Pancreas (tissue), 10 donors: Measurements from ENCODE around the gene LRRC10B. TPM values are rescaled to one million over a fixed set of nuclear protein-coding genes. Genes with fewer than 3 reads are reported as not detected.
A peak's percentile ranks its signal among the peaks of the same experiment; 100 is the strongest.

ENCODE experiments used
- ATAC-seq, 4 donors: fragments of 200-7000 bp; cut with Tn5 transposase; one replicate each; pipeline versions ENCODE4 v1.8.0 to v1.9.1; 2020; ENCODE audit warnings: mild to moderate bottlenecking in 4 of 4, moderate library complexity in 4 of 4
- DNase-seq, 6 donors: peaks; one replicate each; pipeline ENCODE4 v3.0.0-alpha.2; 2020
- FAIRE-seq: peaks from 2 replicates; lab custom pipeline; 2012; peaks lifted over from hg19 to GRCh38; lab: Jason Lieb, UNC
- H3K27ac ChIP-seq, 4 donors: fragments of 200-600 bp; sonication (generic); 1 replicate in 3 of 4; 2 replicates in 1 of 4; pipeline versions ENCODE4 v1.5.0 to v1.8.0; 2020
- H3K27me3 ChIP-seq, 4 donors: fragments of 200-600 bp; one replicate each; pipeline ENCODE4 v1.8.0; 2021
- H3K36me3 ChIP-seq, 3 donors: fragments of 200-600 bp; sonication (generic) in 1 of 3; one replicate each; pipeline versions ENCODE4 v1.5.0 to v1.8.0; 2020 to 2021
- H3K4me1 ChIP-seq, 3 donors: fragments of 200-600 bp; one replicate each; pipeline ENCODE4 v1.8.0; 2021
- H3K4me3 ChIP-seq, 4 donors: fragments of 200-600 bp; sonication (generic) in 2 of 4; one replicate each; pipeline versions ENCODE4 v1.5.0 to v1.8.0; 2020 to 2021
- H3K9me3 ChIP-seq, 4 donors: fragments of 200-600 bp; one replicate each; pipeline ENCODE4 v1.8.0; 2021
- WGBS, 2 donors: extraction: QIAGEN DNeasy Blood & Tissue Kit; methylation state at CpG; one replicate each; pipeline ENCODE4 v1.1.7; 2013; 5-methylcytosine and 5-hydroxymethylcytosine counted together
- intact Hi-C, 3 donors: fragments of 100-400 bp; cut with DNase I; formaldehyde crosslinking; loops; one replicate each; pipeline versions ENCODE4 v1.11.1 to v1.14.2; 2022
- microRNA-seq, 2 donors: library from miRNA; unstranded; fragments of <30 nt; microRNA quantifications; one replicate each; pipeline versions ENCODE4 to v1.1.0, GENCODE V29; 2019 to 2020
- polyA plus RNA-seq, 2 donors: library from polyadenylated mRNA; stranded (reverse); fragments of 200-250 nt; gene quantifications; one replicate each; pipeline ENCODE4 v1.2.3, GENCODE V29; 2013
- total RNA-seq, 6 donors: library from RNA; stranded (reverse); fragmentation: NEBNext Ultra II Directional in 4 of 6; extraction: Animal tissue kit (Norgen Biotek cat#: 25700) in 4 of 6; gene quantifications; one replicate each; pipeline versions ENCODE4 v1.2.1 to v1.2.4, GENCODE V29; 2021 to 2023
- TF ChIP-seq, protein P1 (sequence below), 4 donors: fragments of 200-600 bp; sonication (generic) in 3 of 4; IDR thresholded peaks; one replicate each; pipeline versions ENCODE4 v1.5.0 to v1.8.0; 2021; ENCODE audit warnings: antibody characterized with exemption in 4 of 4
- donor health status: healthy with polysubstance abuse.
- donor health status: DM: no; HTN: no; CAD: no; lungs with moderate emphysema.
- donor health status: DM: no; HTN: no; CAD: no.
- donor health status: control.
- donor health status: control.
- donor health status: Bipolar disorder and iron deficiency.
- donor health status: DM: yes; HTN: yes; CAD: no.
- donor health status: DM: no; HTN: no; CAD: no.
- donor health status: DM: no; HTN: no; CAD: no.
- donor health status: DM: yes; HTN: yes; CAD: no.

Gene LRRC10B
- total and polyA plus RNA-seq, 8 donors, result 0.28 to 10.2 (median 1.2) TPM

DNA sequence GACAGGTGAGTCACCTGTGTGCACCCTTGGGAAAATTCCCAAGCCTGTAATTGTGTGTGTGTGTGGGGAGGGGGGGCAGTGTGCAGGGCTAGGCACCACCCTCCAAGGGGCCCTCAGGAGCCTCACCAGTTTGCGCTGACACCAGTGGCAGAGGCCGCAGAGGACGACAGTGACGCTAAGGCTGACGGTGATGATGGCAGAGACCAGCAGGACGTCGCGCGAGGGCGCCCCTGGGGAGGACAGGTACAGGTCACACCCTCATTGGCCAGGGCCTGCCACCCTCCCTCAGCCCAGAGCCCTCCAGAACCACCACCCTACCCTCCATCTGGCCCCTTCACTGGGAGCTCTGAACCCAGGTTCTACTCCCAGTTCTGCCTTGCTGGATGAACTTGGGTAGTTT lies 47.4 kb downstream of the LRRC10B start:
- DNase-seq (peak in 1 of 6 donors; percentile 55), FAIRE-seq (no peak)

DNA sequence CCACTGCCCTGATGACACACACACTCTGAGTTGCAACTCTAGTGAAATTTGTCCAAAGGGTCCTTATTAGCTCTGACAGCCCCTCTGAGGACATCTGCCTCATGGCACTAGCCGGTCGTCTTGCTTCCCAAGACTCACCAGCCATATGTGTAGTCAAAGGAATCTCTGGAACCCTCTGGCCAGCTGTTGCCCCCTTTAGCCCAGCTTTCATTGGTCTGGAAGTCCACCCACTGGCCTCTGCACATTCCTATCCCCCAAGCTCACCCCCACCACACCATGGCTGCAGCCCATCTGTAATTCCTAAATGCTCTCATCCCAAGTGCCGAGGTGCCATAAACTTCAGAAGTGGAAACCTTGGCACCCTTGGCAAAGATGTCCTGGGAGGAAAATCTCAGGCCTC lies 48.1 kb downstream of the LRRC10B start:
- ATAC-seq (no peak), DNase-seq (no peak), FAIRE-seq (no peak)
- no peak overlapping the region for H3K4me3 ChIP-seq
- TF ChIP-seq, protein P1, sequence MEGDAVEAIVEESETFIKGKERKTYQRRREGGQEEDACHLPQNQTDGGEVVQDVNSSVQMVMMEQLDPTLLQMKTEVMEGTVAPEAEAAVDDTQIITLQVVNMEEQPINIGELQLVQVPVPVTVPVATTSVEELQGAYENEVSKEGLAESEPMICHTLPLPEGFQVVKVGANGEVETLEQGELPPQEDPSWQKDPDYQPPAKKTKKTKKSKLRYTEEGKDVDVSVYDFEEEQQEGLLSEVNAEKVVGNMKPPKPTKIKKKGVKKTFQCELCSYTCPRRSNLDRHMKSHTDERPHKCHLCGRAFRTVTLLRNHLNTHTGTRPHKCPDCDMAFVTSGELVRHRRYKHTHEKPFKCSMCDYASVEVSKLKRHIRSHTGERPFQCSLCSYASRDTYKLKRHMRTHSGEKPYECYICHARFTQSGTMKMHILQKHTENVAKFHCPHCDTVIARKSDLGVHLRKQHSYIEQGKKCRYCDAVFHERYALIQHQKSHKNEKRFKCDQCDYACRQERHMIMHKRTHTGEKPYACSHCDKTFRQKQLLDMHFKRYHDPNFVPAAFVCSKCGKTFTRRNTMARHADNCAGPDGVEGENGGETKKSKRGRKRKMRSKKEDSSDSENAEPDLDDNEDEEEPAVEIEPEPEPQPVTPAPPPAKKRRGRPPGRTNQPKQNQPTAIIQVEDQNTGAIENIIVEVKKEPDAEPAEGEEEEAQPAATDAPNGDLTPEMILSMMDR (IDR thresholded peaks at IDR 0.05), result no peak
- H3K9me3 ChIP-seq, result no peaks in the 10 kb centered on the region
- no peaks in the 10 kb centered on the region for H3K4me1 ChIP-seq
- H3K27me3 ChIP-seq, result peaks cover 0 to 6% (median 0%) of the 10 kb centered on the region in 4 donors
- 85 to 97% methylated on average over 3 of the region's 3 CpGs for WGBS, 2 donors
- H3K27ac ChIP-seq, result no peak overlapping the region
- intact Hi-C loops, result no loop called here
- no peaks in the 10 kb centered on the region for H3K36me3 ChIP-seq

More for the DNA sequence above, 47.4 kb downstream of the LRRC10B start:
- H3K4me1 ChIP-seq, result no peaks in the 10 kb centered on the region
- H3K36me3 ChIP-seq, result no peaks in the 10 kb centered on the region
- no peak overlapping the region for H3K27ac ChIP-seq
- no peak overlapping the region for H3K4me3 ChIP-seq
- TF ChIP-seq, protein P1 (IDR thresholded peaks at IDR 0.05), result no peak
- no peaks in the 10 kb centered on the region for H3K9me3 ChIP-seq
- H3K27me3 ChIP-seq, result peaks cover 0 to 6% (median 0%) of the 10 kb centered on the region in 4 donors
- intact Hi-C loops, result no loop called here
- ATAC-seq, result peak in 1 of 4 donors; percentile 13
- WGBS, 2 donors, result 60 to 68% methylated on average over 9 to 10 of the region's 10 CpGs

Small RNA genes lying within 50 kb of the gene (microRNA-seq; reads per million reads assigned to microRNA genes)
- 0 reads per million in 2 donors for gene MIR4488

Other genes starting within 250 kb of the LRRC10B start
- under 1 TPM; 0.16 to 0.90 (median 0.30) TPM for gene VWCE, start 213.4 kb upstream of the LRRC10B start, total RNA-seq
- gene VWCE, start 213.4 kb upstream of the LRRC10B start, polyA plus RNA-seq, result under 1 TPM; 0.72 to 0.77 TPM
- 10 to 100 TPM; 62.8 to 84.4 (median 74.5) TPM for gene DDB1, start 175.6 kb upstream of the LRRC10B start, total RNA-seq
- 10 to 100 TPM; 50.9 to 83.8 TPM for gene DDB1, start 175.6 kb upstream of the LRRC10B start, polyA plus RNA-seq
- gene TKFC, start 175.5 kb upstream of the LRRC10B start, total RNA-seq, result 10 to 100 TPM; 25.6 to 40.6 (median 32.9) TPM
- gene TKFC, start 175.5 kb upstream of the LRRC10B start, polyA plus RNA-seq, result 10 to 100 TPM; 40.7 to 66.7 TPM
- gene CYB561A3, start 146.9 kb upstream of the LRRC10B start, total RNA-seq, result 10 to 100 TPM; 16.5 to 26.2 (median 22.7) TPM
- gene CYB561A3, start 146.9 kb upstream of the LRRC10B start, polyA plus RNA-seq, result 10 to 100 TPM; 14.8 to 19.7 TPM
- gene TMEM138, start 146.4 kb upstream of the LRRC10B start, total RNA-seq, result 10 to 100 TPM; 10.8 to 20.4 (median 13.7) TPM
- 10 to 100 TPM; 32.8 to 39.2 TPM for gene TMEM138, start 146.4 kb upstream of the LRRC10B start, polyA plus RNA-seq
- gene TMEM216, start 116.2 kb upstream of the LRRC10B start, total RNA-seq, result 1 to 10 TPM; 3.7 to 8.2 (median 6.4) TPM
- gene TMEM216, start 116.2 kb upstream of the LRRC10B start, polyA plus RNA-seq, result 10 to 100 TPM in 1 of 2 donors, 1 to 10 TPM in 1; 9.3 to 17.8 TPM
- gene CPSF7, start 78.8 kb upstream of the LRRC10B start, total RNA-seq, result 10 to 100 TPM; 25.1 to 49.7 (median 32.6) TPM
- 10 to 100 TPM; 57.6 to 60.4 TPM for gene CPSF7, start 78.8 kb upstream of the LRRC10B start, polyA plus RNA-seq
- gene SDHAF2, start 78.6 kb upstream of the LRRC10B start, total RNA-seq, result 10 to 100 TPM; 10.1 to 15.3 (median 13.9) TPM
- gene SDHAF2, start 78.6 kb upstream of the LRRC10B start, polyA plus RNA-seq, result 10 to 100 TPM; 24.2 to 38.9 TPM
- gene SYT7, start 72.3 kb downstream of the LRRC10B start, total RNA-seq, result 10 to 100 TPM in 3 of 6 donors, 1 to 10 TPM in 3; 4.3 to 17.9 (median 8.7) TPM
- gene SYT7, start 72.3 kb downstream of the LRRC10B start, polyA plus RNA-seq, result 10 to 100 TPM; 21.0 to 59.4 TPM
- 1 to 10 TPM; 3.7 to 6.2 (median 4.8) TPM for gene DAGLA, start 171.6 kb downstream of the LRRC10B start, total RNA-seq
- gene DAGLA, start 171.6 kb downstream of the LRRC10B start, polyA plus RNA-seq, result 1 to 10 TPM; 5.4 to 6.9 TPM
- 10 to 100 TPM; 19.1 to 43.9 (median 27.2) TPM for gene MYRF, start 243.9 kb downstream of the LRRC10B start, total RNA-seq
- gene MYRF, start 243.9 kb downstream of the LRRC10B start, polyA plus RNA-seq, result 10 to 100 TPM; 56.3 to 69.3 TPM